Measurements from ENCODE around the gene KLF13.

Gene KLF13

GRCh38 chr15:31405200-31405920 lies 78.7 kb downstream of the KLF13 start:
- DNase-seq: no peak

GRCh38 chr15:31407376-31407775 lies 80.7 kb downstream of the KLF13 start:
- DNase-seq: no peak

DNA sequence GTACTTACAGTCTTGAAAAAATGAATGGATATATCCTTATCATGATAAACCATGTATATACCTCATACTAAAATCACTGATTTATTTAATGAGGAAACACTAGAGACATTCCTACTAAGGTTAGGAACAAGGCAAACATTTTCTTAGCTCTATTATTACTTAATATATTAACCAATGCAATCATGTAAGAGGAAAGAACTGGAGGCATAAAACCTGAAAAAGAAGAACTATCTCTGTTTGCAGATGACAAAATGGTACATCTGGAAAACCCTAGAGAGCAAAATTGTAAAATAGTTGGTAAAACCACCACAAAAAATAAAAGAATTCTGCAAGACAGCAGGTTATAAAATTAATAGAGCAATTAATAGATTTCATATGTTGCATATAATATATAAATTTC lies 81.2 kb downstream of the KLF13 start:
- no peak for DNase-seq

- DNase-seq: no peak
Observed at GRCh38 chr15:31408724-31409123, 82.1 kb downstream of the KLF13 start.

DNA sequence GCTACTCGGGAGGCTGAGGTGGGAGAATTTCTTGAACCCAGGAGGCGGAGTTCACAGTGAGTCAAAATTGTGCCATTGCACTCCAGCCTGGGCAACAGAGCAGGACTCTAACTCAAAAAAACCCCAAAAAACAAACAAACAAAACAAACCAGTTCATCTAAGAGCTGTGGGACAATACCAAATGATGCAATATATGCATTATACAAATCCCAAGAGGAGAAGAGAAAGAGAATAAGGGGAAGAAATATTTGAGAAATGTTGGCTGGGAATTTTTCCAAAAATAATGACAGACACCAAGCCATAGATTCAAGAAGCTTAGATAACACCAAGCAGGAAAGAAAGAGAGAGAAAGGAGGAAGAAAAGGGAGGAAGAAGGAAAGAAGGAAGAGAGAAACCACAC lies 82.5 kb downstream of the KLF13 start:
- DNase-seq: no peak

GRCh38 chr15:31412824-31413223 lies 86.2 kb downstream of the KLF13 start:
- no peak for DNase-seq

DNA sequence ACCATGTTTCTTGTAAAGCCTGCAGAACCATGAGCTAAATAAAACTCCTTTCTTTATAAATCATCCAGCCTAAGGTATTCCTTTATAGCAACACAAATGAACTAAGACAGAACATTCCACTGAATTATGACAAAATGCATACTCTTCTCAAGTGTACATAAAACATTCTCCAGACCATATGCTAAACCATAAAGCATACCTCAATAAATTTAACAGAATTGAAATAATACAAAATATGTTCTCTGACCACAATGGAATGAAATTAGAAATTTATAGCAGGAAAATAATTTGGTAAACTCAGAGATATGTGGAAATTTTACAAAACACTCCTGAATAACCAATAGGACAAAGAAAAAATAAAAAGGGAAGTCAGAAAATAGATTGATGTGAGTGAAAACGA lies 88.6 kb downstream of the KLF13 start:
- no peak for DNase-seq

- DNase-seq: no peak
Observed at GRCh38 chr15:31419820-31420219, 93.2 kb downstream of the KLF13 start.

GRCh38 chr15:31427411-31427810 lies 100.8 kb downstream of the KLF13 start:
- no peak for DNase-seq
